Mesendoderm (in vitro differentiated cells): ENCODE measurements around the gene PPP3R2.
"Not testable (repeated sequence)": the region's sequence is repeated elsewhere in the genome, so short reads cannot be mapped to it uniquely, and the experiment has no call there.

Experiments
- DNase-seq: peaks from one replicate; pipeline ENCODE4 v3.0.0; 2013
- H2AK5ac ChIP-seq: 2 replicates; pipeline ENCODE4 v1.6.1; 2013; ENCODE audit warnings: low read length, inconsistent platforms
- H2BK120ac ChIP-seq: 2 replicates; pipeline ENCODE4 v1.6.1; 2013; ENCODE audit warnings: low read depth, mild to moderate bottlenecking, low read length, moderate library complexity, mixed read lengths
- H2BK15ac ChIP-seq: replicated peaks from 2 replicates; pipeline ENCODE4 v1.6.1; 2013; ENCODE audit warnings: low read depth, mild to moderate bottlenecking, moderate library complexity
- H2BK5ac ChIP-seq: 2 replicates; pipeline ENCODE4 v1.6.1; 2013; ENCODE audit warnings: low read length, inconsistent platforms
- H3K18ac ChIP-seq: 2 replicates; pipeline ENCODE4 v1.6.1; 2013; ENCODE audit warnings: mild to moderate bottlenecking, low read length, mixed read lengths
- H3K23ac ChIP-seq: one replicate; pipeline ENCODE4 v1.6.1; 2013; ENCODE audit warnings: low read length
- H3K27ac ChIP-seq: 2 replicates; pipeline ENCODE4 v1.5.1; 2013; ENCODE audit warnings: low read depth, mild to moderate bottlenecking, inconsistent platforms, low read length, moderate library complexity
- H3K27me3 ChIP-seq: 2 replicates; pipeline ENCODE4 v1.6.1; 2013; ENCODE audit warnings: low read length, control low read depth, mild to moderate bottlenecking, inconsistent platforms; ENCODE audit not compliant: insufficient read depth, poor library complexity
- H3K36me3 ChIP-seq: 2 replicates; pipeline ENCODE4 v1.6.1; 2013; ENCODE audit warnings: low read length, inconsistent platforms; ENCODE audit not compliant: control insufficient read depth, insufficient read depth
- H3K4ac ChIP-seq: one replicate; pipeline ENCODE4 v1.6.1; 2013; ENCODE audit warnings: low read depth, mild to moderate bottlenecking, low read length, moderate library complexity
- H3K4me1 ChIP-seq: 2 replicates; pipeline ENCODE4 v1.6.1; 2013; ENCODE audit warnings: low read depth, low read length, inconsistent platforms; ENCODE audit not compliant: control insufficient read depth
- H3K4me2 ChIP-seq: 2 replicates; pipeline ENCODE4 v1.6.1; 2013; ENCODE audit warnings: low read length
- H3K4me3 ChIP-seq: 2 replicates; pipeline ENCODE4 v1.5.1; 2013; ENCODE audit warnings: mild to moderate bottlenecking, low read length
- H3K56ac ChIP-seq: one replicate; pipeline ENCODE4 v1.6.1; 2013; ENCODE audit warnings: low read length
- H3K79me1 ChIP-seq: 2 replicates; pipeline ENCODE4 v1.6.1; 2013; ENCODE audit warnings: low read length, inconsistent platforms
- H3K79me2 ChIP-seq: 2 replicates; pipeline ENCODE4 v1.6.1; 2013; ENCODE audit warnings: mild to moderate bottlenecking, low read length; ENCODE audit not compliant: control insufficient read depth, insufficient read depth
- H3K9ac ChIP-seq: 2 replicates; pipeline ENCODE4 v1.6.1; 2013; ENCODE audit warnings: low read length, inconsistent platforms
- H4K5ac ChIP-seq: one replicate; pipeline ENCODE4 v1.6.1; 2013; ENCODE audit warnings: low read length
- H4K8ac ChIP-seq: one replicate; pipeline ENCODE4 v1.6.1; 2013; ENCODE audit warnings: low read depth, mild to moderate bottlenecking, control low read depth, low read length, moderate library complexity
- WGBS: extraction: QIAGEN DNeasy Blood & Tissue Kit; methylation state at CpG from one replicate; pipeline ENCODE4 v1.1.7; 2013; ENCODE audit warnings: low lambda C conversion rate, missing lambda C conversion rate; ENCODE audit not compliant: insufficient coverage; ENCODE audit errors: extremely low coverage; 5-methylcytosine and 5-hydroxymethylcytosine counted together

Gene PPP3R2

GRCh38 chr9:101593345-101593744 is 1.4 kb downstream of the PPP3R2 start:
- Histone ChIP-seq H2BK15ac (no peak overlapping the region), H3K9ac (no peak overlapping the region), H3K4me3 (no peak overlapping the region), H3K27ac (no peak overlapping the region), H3K4me2 (no peak overlapping the region), H3K36me3 (no peaks in the 10 kb centered on the region), H4K8ac (no peak overlapping the region), H4K5ac (no peak overlapping the region), H2BK120ac (no peak overlapping the region), H2AK5ac (no peak overlapping the region), H3K4me1 (no peaks in the 10 kb centered on the region), H3K79me1 (no peaks in the 10 kb centered on the region), H3K18ac (no peak overlapping the region), H3K4ac (no peak overlapping the region), H2BK5ac (no peak overlapping the region), H3K56ac (no peak overlapping the region), H3K27me3 (no peaks in the 10 kb centered on the region), H3K23ac (no peak overlapping the region), H3K79me2 (no peaks in the 10 kb centered on the region)
- no CpG with 5 or more reads among the region's 2 CpGs for WGBS
- no peak for DNase-seq

- Histone ChIP-seq H4K5ac (no peak overlapping the region), H3K36me3 (no peaks in the 10 kb centered on the region), H3K23ac (no peak overlapping the region), H3K4me2 (no peak overlapping the region), H3K56ac (no peak overlapping the region), H4K8ac (no peak overlapping the region), H3K4me3 (no peak overlapping the region), H2AK5ac (no peak overlapping the region), H3K79me2 (no peaks in the 10 kb centered on the region), H2BK5ac (no peak overlapping the region), H3K27ac (no peak overlapping the region), H3K9ac (no peak overlapping the region), H3K27me3 (no peaks in the 10 kb centered on the region), H3K4me1 (no peaks in the 10 kb centered on the region), H2BK15ac (no peak overlapping the region), H3K79me1 (no peaks in the 10 kb centered on the region), H3K18ac (no peak overlapping the region), H2BK120ac (no peak overlapping the region), H3K4ac (no peak overlapping the region)
- no peak for DNase-seq
These were observed 2.0 kb downstream of the PPP3R2 start for GRCh38 chr9:101592788-101593187.

- Histone ChIP-seq H3K4me2 (no peak overlapping the region), H2BK120ac (no peak overlapping the region), H2AK5ac (no peak overlapping the region), H3K23ac (no peak overlapping the region), H4K5ac (no peak overlapping the region), H3K4me1 (no peaks in the 10 kb centered on the region), H2BK15ac (no peak overlapping the region), H3K9ac (no peak overlapping the region), H3K36me3 (no peaks in the 10 kb centered on the region), H3K4me3 (no peak overlapping the region), H3K79me1 (no peaks in the 10 kb centered on the region), H3K56ac (no peak overlapping the region), H3K4ac (no peak overlapping the region), H3K79me2 (no peaks in the 10 kb centered on the region), H3K27ac (no peak overlapping the region), H4K8ac (no peak overlapping the region), H3K27me3 (no peaks in the 10 kb centered on the region), H2BK5ac (no peak overlapping the region), H3K18ac (no peak overlapping the region)
- DNase-seq, result no peak
These were observed 2.9 kb downstream of the PPP3R2 start for GRCh38 chr9:101591787-101592446.

GRCh38 chr9:101590901-101591300 is 3.9 kb downstream of the PPP3R2 start:
- no peak for DNase-seq
- no peak overlapping the region for H2BK5ac ChIP-seq

GRCh38 chr9:101590074-101590473 is 4.7 kb downstream of the PPP3R2 start:
- H3K79me2 ChIP-seq, H2AK5ac ChIP-seq, H3K4me1 ChIP-seq, H2BK15ac ChIP-seq, H3K4me2 ChIP-seq, H4K5ac ChIP-seq, H4K8ac ChIP-seq, H3K36me3 ChIP-seq, H3K4me3 ChIP-seq, H3K4ac ChIP-seq, H3K27ac ChIP-seq, H3K9ac ChIP-seq, H3K56ac ChIP-seq, H3K23ac ChIP-seq, H3K18ac ChIP-seq, H2BK120ac ChIP-seq, H2BK5ac ChIP-seq, H3K79me1 ChIP-seq, H3K27me3 ChIP-seq, DNase-seq: not testable (repeated sequence)
- WGBS, result no CpG with 5 or more reads among the region's 6 CpGs

More at GRCh38 chr9:101590901-101591300, 3.9 kb downstream of the PPP3R2 start:
- no peaks in the 10 kb centered on the region for H3K36me3 ChIP-seq
- no peaks in the 10 kb centered on the region for H3K4me1 ChIP-seq
- H3K79me1 ChIP-seq, result no peaks in the 10 kb centered on the region
- no peak overlapping the region for H3K56ac ChIP-seq
- no peak overlapping the region for H3K4me2 ChIP-seq
- H3K23ac ChIP-seq, result no peak overlapping the region
- no peak overlapping the region for H2BK120ac ChIP-seq
- H4K8ac ChIP-seq, result no peak overlapping the region
- H2AK5ac ChIP-seq, result no peak overlapping the region
- H3K18ac ChIP-seq, result no peak overlapping the region
- H3K27me3 ChIP-seq, result no peaks in the 10 kb centered on the region
- H3K79me2 ChIP-seq, result no peaks in the 10 kb centered on the region
- no peak overlapping the region for H3K4me3 ChIP-seq
- WGBS, result no CpG with 5 or more reads among the region's 3 CpGs
- H4K5ac ChIP-seq, result no peak overlapping the region
- no peak overlapping the region for H3K4ac ChIP-seq
- no peak overlapping the region for H3K9ac ChIP-seq
- H2BK15ac ChIP-seq, result no peak overlapping the region
- H3K27ac ChIP-seq, result no peak overlapping the region

- Histone ChIP-seq H3K4me1 (no peaks in the 10 kb centered on the region), H3K18ac (no peak overlapping the region), H3K36me3 (no peaks in the 10 kb centered on the region), H3K9ac (no peak overlapping the region), H4K5ac (no peak overlapping the region), H2BK120ac (no peak overlapping the region), H2BK5ac (no peak overlapping the region), H3K27ac (no peak overlapping the region), H2BK15ac (no peak overlapping the region), H3K4me2 (no peak overlapping the region), H3K79me2 (no peaks in the 10 kb centered on the region), H2AK5ac (no peak overlapping the region), H4K8ac (no peak overlapping the region), H3K79me1 (no peaks in the 10 kb centered on the region), H3K23ac (no peak overlapping the region), H3K4me3 (no peak overlapping the region), H3K27me3 (no peaks in the 10 kb centered on the region), H3K56ac (no peak overlapping the region), H3K4ac (no peak overlapping the region)
- no peak for DNase-seq
- WGBS, result no CpG with 5 or more reads among the region's 4 CpGs
These were observed 7.3 kb downstream of the PPP3R2 start for GRCh38 chr9:101587332-101588043.
